ENCODE data around the gene ALDH3A1.

Gene ALDH3A1

GRCh38 chr17:19718613-19719354 is 29.3 kb downstream of the ALDH3A1 start:
- DNase-seq = no peak

GRCh38 chr17:19718041-19718612 is 30.0 kb downstream of the ALDH3A1 start:
- DNase-seq = no peak

GRCh38 chr17:19717411-19717908 is 30.6 kb downstream of the ALDH3A1 start:
- DNase-seq = no peak

- DNase-seq = no peak
Measured at GRCh38 chr17:19717031-19717360, 31.1 kb downstream of the ALDH3A1 start.

- no peak for DNase-seq
Measured at GRCh38 chr17:19716108-19717030, 31.7 kb downstream of the ALDH3A1 start, which contains the start of gene SLC47A2. Gene SLC47A2 (minus strand): TSS chr17:19716584. CDS start chr17:19716555, 29 bp downstream.

- DNase-seq = no peak
Measured at GRCh38 chr17:19714542-19715411, 33.3 kb downstream of the ALDH3A1 start.

- no peak for DNase-seq
Measured at GRCh38 chr17:19713901-19714361, 34.2 kb downstream of the ALDH3A1 start.

GRCh38 chr17:19713462-19713861 is 34.6 kb downstream of the ALDH3A1 start:
- no peak for DNase-seq

- no peak for DNase-seq
Measured at GRCh38 chr17:19712436-19713004, 35.6 kb downstream of the ALDH3A1 start.

GRCh38 chr17:19709841-19710240 is 38.3 kb downstream of the ALDH3A1 start:
- no peak for DNase-seq

- DNase-seq = no peak
Measured at GRCh38 chr17:19708431-19709175, 39.5 kb downstream of the ALDH3A1 start.

- no peak for DNase-seq
Measured at GRCh38 chr17:19707728-19708221, 40.3 kb downstream of the ALDH3A1 start.

- DNase-seq = no peak
Measured at GRCh38 chr17:19706791-19707727, 41.0 kb downstream of the ALDH3A1 start.

GRCh38 chr17:19705771-19706770 is 42.0 kb downstream of the ALDH3A1 start:
- DNase-seq = no peak

GRCh38 chr17:19705201-19705600 is 42.9 kb downstream of the ALDH3A1 start:
- no peak for DNase-seq

- no peak for DNase-seq
Measured at GRCh38 chr17:19703828-19704613, 44.1 kb downstream of the ALDH3A1 start.

- DNase-seq = no peak
Measured at GRCh38 chr17:19703106-19703827, 44.8 kb downstream of the ALDH3A1 start.
